ENCODE measurements around the gene WDR86.
A peak's percentile ranks its signal among the peaks of the same experiment; 100 is the strongest.

The WDR86 gene

GRCh38 chr7:151454932-151455530 lies 45.2 kb upstream of the WDR86 start:
- Mint-ChIP-seq H3K4me3 (no peak overlapping the region), H3K4me1 (peaks cover 25% of the 10 kb centered on the region), H3K36me3 (ENCODE audit: low read depth) (no peaks in the 10 kb centered on the region), H3K27me3 (ENCODE audit: low read depth) (peaks cover 7% of the 10 kb centered on the region), H3K9me3 (no peaks in the 10 kb centered on the region), H3K27ac (peak overlapping the region; percentile 65 to 85 (median 74))
- TF ChIP-seq CTCF (IDR thresholded peaks at IDR 0.05; ENCODE audit: unreplicated experiment in 3 of 3), result no peak

GRCh38 chr7:151454305-151454704 lies 44.5 kb upstream of the WDR86 start:
- H3K27me3 Mint-ChIP-seq (ENCODE audit: low read depth), result peaks cover 7% of the 10 kb centered on the region
- TF ChIP-seq CTCF (IDR thresholded peaks at IDR 0.05; ENCODE audit: unreplicated experiment in 3 of 3), result no peak
- no peaks in the 10 kb centered on the region for H3K9me3 Mint-ChIP-seq
- no peak overlapping the region for H3K4me3 Mint-ChIP-seq
- peaks cover 18% of the 10 kb centered on the region for H3K4me1 Mint-ChIP-seq
- H3K36me3 Mint-ChIP-seq (ENCODE audit: low read depth), result no peaks in the 10 kb centered on the region
- H3K27ac Mint-ChIP-seq, result peak overlapping the region; percentile 65 to 85 (median 74)

- H3K4me3 Mint-ChIP-seq, result no peak overlapping the region
- no peaks in the 10 kb centered on the region for H3K36me3 Mint-ChIP-seq (ENCODE audit: low read depth)
- H3K4me1 Mint-ChIP-seq, result peaks cover 17% of the 10 kb centered on the region
- peaks cover 7% of the 10 kb centered on the region for H3K27me3 Mint-ChIP-seq (ENCODE audit: low read depth)
- H3K27ac Mint-ChIP-seq, result peak overlapping the region in 1 of 3 experiments; percentile 63
- no peak for TF ChIP-seq CTCF (IDR thresholded peaks at IDR 0.05; ENCODE audit: unreplicated experiment in 3 of 3)
- H3K9me3 Mint-ChIP-seq, result no peaks in the 10 kb centered on the region
Observed at GRCh38 chr7:151453326-151453791, 43.5 kb upstream of the WDR86 start.

GRCh38 chr7:151452680-151453325 lies 43.0 kb upstream of the WDR86 start:
- Mint-ChIP-seq H3K36me3 (ENCODE audit: low read depth) (no peaks in the 10 kb centered on the region), H3K4me1 (peaks cover 17% of the 10 kb centered on the region), H3K27ac (peak overlapping the region; percentile 45 to 71 (median 63)), H3K4me3 (no peak overlapping the region), H3K27me3 (ENCODE audit: low read depth) (peaks cover 7% of the 10 kb centered on the region), H3K9me3 (no peaks in the 10 kb centered on the region)
- no peak for TF ChIP-seq CTCF (IDR thresholded peaks at IDR 0.05; ENCODE audit: unreplicated experiment in 3 of 3)

GRCh38 chr7:151451626-151452571 lies 42.1 kb upstream of the WDR86 start:
- H3K36me3 Mint-ChIP-seq (ENCODE audit: low read depth), result no peaks in the 10 kb centered on the region
- H3K9me3 Mint-ChIP-seq, result no peaks in the 10 kb centered on the region
- H3K27me3 Mint-ChIP-seq (ENCODE audit: low read depth), result peaks cover 13% of the 10 kb centered on the region
- H3K27ac Mint-ChIP-seq, result peak overlapping the region in 1 of 3 experiments; percentile 63
- TF ChIP-seq CTCF (IDR thresholded peaks at IDR 0.05; ENCODE audit: unreplicated experiment in 3 of 3), result no peak
- H3K4me1 Mint-ChIP-seq, result peaks cover 17% of the 10 kb centered on the region
- H3K4me3 Mint-ChIP-seq, result no peak overlapping the region

All from nephron (organoid).